T-helper 1 cell (primary cell): ENCODE measurements around the gene INO80.

ENCODE experiments used
- DNase-seq, 5 donors: peaks; one replicate each; pipeline ENCODE4 v3.0.0-alpha.2; 2012 to 2020

INO80 gene

DNA sequence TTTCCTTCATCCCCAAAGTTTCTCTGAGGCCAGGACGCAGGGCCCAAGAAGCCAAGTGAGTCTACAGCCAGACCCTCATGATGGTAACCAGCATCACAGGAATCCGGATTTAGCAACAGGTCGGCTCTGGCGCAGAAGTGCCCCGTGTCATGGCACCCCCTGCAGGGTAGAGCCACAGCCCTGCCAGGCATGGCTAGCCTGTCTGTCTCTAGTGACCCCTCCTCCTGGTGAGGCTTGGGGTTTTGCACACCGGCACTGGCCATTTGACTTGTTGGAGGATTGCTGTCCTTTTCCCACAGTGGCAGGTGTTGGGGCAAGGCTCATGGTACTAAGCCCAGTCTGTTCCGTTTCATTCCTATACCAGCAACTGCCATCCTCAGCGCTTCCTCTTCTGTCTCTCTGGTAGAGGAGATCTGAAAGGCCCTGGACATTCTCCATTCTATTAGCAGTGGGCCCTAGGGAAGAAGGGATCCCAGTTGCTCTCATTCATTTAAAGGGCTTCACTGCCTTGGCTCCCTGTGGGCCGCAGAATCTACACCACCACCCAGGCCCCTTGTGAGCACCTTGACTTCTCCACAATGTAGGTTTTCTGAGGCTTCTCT lies 172.2 kb downstream of the INO80 start:
- no peak for DNase-seq

GRCh38 chr15:40942878-40943277 lies 173.2 kb downstream of the INO80 start:
- no peak for DNase-seq

DNA sequence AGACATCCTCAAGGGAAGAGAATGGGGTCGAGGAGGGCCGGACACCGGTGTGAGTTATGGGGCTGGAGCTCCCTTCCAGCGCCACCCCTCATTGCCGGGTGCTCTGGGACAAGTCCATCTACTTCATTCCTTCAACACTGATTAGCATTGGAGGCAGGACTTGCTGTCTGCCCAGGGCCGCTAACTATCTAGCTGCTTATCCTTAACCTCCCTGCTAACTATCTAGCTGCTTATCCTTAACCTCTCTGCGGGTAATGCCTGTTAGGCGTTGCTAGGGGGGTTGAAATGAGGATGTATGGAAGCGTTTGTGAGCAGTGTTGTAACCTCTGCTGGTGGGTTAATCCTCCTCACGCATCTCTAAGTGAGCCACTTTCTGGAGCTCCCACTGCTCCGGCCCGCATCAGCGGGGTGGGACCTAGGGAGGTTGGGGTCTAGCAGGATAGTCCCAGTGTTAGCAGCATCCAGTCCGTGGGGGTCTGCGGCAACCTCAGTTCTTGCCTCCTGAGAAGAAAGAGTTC lies 173.7 kb downstream of the INO80 start:
- no peak for DNase-seq

DNA sequence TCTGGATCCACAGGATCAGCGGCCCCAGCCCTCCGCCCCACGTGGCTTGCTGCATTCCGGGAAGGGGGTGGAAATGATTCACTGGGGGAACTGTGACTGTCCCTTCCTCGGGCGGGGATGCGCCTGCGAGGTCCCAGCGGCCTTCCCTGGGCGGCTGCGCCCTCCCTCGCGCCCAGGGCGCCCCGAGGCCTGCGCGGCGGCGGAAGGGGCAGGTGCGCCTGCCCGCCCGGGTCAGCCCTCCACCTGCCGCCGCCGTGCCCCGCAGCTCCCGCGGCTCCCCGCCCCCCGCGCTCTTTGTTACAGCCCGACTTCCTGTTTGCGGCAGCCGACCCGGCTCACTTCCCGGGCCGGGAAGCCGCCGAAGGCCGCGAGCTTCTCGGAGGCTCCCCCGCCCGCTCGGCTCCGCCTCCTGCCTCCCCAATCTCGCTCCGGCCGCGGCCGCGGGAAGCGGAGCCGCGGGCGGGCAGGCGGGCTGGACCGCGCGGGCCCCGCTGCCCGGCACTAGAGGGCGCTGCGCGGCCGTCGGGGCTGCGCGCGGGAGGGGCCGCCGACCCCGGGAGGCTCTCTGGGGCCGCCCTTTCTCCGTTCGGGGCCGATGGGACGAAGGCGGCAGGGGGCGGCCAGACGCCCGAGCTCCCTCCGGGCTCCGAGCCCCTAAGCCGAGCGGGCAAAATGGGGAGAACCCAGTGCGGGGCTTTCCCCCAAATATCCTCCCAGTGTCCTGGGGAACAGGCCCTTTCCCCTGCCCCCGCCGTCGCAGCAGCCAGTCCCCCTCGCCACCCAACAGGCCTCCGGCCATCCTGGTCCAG lies 174.3 kb downstream of the INO80 start:
- peak; percentile 41 to 76 (median 55) for DNase-seq

- DNase-seq = no peak
Measured at GRCh38 chr15:40941068-40941527, 175.0 kb downstream of the INO80 start.

DNA sequence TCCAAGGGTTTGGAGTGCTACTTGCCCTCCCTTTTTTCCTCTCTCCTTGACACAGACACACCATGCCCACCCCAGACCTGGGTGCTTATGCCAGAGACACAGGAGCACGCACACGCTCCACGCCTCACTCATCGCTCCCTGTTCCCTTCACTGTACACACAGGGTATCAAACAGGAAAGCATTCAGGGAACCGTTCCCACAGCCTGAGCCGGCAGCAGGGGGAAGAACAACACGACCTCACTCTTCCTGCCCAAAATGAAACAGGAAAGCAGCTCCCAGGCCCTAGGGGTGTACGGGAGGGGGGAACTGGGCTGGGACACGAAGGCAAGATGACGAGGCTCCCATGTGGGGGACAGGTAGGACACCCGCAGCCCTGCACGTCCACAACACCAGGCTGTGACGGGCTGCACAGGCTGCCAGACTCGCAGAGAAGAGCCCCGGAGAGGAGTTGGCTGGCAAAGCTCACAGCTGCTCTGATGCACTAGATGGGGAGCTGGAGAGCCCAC lies 175.7 kb downstream of the INO80 start:
- no peak for DNase-seq

GRCh38 chr15:40938536-40938870 lies 177.6 kb downstream of the INO80 start:
- no peak for DNase-seq

DNA sequence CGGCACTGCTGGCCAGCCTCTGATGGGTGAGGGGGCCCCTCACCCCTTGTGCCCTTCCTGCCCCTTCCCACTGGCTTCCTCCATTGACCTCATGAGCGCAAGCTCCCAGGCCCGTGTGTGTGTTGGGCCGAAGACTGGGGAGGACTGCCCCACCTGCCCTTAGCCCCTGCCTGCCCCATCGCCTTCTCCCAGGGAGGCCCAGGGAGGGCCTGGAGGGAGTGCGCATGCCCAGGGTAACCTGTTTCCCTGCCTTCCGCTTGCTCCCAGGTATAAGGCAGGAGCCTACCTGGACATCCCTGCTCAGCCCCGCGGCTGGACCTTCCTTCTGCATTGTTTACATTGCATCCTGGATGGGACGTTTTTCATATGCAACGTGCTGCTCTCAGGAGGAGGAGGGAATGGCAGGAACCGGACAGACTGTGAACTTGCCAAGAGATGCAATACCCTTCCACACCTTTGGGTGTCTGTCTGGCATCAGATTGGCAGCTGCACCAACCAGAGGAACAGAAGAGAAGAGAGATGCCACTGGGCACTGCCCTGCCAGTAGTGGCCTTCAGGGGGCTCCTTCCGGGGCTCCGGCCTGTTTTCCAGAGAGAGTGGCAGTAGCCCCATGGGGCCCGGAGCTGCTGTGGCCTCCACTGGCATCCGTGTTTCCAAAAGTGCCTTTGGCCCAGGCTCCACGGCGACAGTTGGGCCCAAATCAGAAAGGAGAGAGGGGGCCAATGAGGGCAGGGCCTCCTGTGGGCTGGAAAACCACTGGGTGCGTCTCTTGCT lies 178.1 kb downstream of the INO80 start:
- no peak for DNase-seq

DNA sequence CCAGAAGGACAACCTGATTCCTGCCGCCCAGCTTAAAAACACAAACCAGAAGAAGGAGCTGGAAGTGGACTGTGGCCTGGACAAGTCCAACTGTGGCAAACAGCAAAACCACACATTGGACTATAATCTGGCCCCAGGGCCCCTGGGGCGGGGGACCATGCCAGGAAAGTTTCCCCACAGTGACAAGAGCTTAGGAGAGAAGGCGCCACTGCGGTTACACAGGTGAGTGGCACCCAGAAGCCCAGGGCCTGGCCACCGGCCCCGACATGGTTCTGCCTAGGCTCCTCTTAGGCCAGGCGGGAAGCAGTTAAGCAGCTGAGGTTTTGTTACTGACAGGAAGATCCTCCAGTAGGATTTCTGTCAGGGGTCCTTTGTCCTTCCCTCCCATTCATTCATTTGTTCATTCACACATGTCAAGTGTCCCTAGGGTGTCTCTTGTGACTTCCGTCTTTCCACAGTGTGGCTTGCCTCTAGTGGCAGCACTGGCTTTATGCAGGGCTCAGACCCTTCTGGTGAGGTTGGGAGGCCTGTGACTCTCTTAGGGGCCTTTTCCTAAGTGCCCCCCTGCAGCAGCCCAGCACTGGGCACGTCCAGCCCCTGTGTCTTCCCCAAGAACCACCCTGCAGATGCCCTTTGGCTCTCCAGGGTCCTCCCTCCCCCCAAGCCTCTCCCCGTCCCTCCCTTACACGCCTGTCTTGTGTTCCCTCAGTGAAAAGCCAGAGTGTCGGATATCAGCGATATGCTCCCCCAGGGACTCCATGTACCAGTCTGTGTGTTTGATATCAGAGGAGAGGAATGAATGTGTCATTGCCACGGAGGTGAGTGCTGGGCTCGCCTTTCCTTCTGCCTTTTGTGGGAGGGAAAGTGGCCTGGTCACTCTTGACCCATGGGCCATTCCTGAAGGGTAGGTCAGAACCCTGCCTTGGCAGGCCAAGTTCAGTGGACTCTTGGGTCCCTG lies 179.1 kb downstream of the INO80 start:
- no peak for DNase-seq

DNA sequence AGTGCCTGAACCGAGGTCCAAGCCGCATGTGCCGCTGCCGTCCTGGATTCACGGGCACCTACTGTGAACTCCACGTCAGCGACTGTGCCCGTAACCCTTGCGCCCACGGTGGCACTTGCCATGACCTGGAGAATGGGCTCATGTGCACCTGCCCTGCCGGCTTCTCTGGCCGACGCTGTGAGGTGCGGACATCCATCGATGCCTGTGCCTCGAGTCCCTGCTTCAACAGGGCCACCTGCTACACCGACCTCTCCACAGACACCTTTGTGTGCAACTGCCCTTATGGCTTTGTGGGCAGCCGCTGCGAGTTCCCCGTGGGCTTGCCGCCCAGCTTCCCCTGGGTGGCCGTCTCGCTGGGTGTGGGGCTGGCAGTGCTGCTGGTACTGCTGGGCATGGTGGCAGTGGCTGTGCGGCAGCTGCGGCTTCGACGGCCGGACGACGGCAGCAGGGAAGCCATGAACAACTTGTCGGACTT lies 179.8 kb downstream of the INO80 start:
- no peak for DNase-seq

DNA sequence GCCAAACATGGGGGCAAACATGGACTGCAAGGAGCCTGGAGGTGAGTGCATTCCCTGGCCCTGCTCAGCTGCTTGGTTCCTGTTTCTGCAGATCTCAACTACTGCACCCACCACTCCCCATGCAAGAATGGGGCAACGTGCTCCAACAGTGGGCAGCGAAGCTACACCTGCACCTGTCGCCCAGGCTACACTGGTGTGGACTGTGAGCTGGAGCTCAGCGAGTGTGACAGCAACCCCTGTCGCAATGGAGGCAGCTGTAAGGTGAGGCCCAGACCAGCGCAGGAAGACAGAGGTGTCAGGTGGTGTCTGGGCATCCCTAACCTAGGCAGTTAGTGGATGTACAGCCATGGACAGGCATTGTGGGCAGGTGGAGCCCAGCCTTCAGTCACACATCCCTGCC lies 181.6 kb downstream of the INO80 start:
- DNase-seq = no peak

DNA sequence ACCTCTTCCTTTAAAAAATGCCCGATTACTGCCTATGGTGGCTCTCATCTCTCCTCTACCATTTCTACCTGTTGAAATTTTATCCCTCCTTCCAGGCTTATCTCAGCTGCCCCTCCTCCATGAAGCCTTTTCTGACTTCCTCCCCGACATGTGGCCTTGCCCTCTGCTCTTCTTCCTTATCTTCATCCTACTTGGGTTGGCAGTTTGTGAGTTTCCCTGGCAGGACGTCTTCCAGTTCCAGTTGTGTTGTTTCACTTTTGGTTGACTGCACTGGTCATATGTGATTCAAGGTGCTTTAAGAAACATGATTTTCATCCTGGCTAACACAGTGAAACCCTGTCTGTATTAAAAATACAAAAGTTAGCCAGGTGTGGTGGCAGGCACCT lies 182.6 kb downstream of the INO80 start:
- DNase-seq = no peak

- no peak for DNase-seq
Measured at GRCh38 chr15:40932649-40933516, 183.2 kb downstream of the INO80 start.

- no peak for DNase-seq
Measured at GRCh38 chr15:40932156-40932555, 183.9 kb downstream of the INO80 start.

- DNase-seq = no peak
Measured at GRCh38 chr15:40931300-40932142, 184.6 kb downstream of the INO80 start.

- peak in 2 of 5 donors; percentile 20 to 46 for DNase-seq
Measured at GRCh38 chr15:40930430-40931299, 185.4 kb downstream of the INO80 start.

- DNase-seq = no peak
Measured at GRCh38 chr15:40929660-40930429, 186.2 kb downstream of the INO80 start.
